ENCODE data around the gene NME3.

NME3 gene

DNA sequence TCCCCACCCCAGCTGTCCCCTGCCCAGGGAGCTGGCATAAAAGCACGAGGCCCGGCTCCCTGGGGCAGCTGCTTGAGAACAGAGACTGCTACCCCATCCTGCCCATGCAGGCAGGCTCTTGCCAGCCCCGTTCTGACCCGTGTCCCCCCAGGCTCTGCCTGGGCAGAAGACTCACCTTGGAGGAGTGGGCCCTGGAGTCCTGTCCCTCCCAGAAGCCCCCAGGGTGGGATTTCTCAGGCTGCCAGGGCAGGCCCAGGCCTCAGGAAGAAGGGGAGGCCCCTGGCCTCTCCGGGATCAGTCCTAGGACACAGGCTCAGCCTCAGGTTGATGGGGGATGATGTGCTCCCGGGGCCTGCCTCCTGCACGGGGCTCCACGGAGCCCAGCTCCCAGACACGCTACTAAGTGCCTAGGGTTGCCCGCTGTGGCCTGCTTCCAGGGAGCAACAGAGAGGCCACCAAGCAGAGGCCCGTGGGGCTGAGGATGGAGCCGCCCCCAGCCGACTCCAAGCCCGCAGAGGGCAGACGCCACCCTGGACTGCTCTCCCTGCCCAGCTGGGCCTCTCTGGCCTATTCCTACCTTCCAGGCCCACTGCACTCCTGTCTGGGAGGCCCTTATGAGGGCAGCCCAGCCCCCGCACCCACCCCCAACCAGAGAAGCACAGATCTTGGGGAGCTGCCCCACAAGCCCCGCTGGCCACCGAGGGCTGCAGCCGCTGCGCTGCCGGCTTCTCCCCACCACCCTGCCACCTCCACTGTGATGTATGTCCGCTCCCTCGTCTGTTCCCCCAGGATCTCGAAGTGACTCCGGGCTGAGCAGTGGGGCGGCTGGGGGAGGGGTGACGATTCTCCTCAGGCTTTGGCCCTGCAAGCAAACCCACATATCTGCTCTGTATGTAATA is 1.7 kb downstream of the NME3 start:
- TF ChIP-seq, protein P1, sequence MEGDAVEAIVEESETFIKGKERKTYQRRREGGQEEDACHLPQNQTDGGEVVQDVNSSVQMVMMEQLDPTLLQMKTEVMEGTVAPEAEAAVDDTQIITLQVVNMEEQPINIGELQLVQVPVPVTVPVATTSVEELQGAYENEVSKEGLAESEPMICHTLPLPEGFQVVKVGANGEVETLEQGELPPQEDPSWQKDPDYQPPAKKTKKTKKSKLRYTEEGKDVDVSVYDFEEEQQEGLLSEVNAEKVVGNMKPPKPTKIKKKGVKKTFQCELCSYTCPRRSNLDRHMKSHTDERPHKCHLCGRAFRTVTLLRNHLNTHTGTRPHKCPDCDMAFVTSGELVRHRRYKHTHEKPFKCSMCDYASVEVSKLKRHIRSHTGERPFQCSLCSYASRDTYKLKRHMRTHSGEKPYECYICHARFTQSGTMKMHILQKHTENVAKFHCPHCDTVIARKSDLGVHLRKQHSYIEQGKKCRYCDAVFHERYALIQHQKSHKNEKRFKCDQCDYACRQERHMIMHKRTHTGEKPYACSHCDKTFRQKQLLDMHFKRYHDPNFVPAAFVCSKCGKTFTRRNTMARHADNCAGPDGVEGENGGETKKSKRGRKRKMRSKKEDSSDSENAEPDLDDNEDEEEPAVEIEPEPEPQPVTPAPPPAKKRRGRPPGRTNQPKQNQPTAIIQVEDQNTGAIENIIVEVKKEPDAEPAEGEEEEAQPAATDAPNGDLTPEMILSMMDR (IDR thresholded peaks at IDR 0.05; ENCODE audit: low read depth, low read length), result no peak
- no peak for DNase-seq (ENCODE audit: low read depth, low spot score)
- in situ Hi-C loops (cut with HindIII; ENCODE audit: low sequenced_read_pairs), result no loop called here
- H3K4me3 ChIP-seq (ENCODE audit: low read depth, low read length), result no peak overlapping the region

DNA sequence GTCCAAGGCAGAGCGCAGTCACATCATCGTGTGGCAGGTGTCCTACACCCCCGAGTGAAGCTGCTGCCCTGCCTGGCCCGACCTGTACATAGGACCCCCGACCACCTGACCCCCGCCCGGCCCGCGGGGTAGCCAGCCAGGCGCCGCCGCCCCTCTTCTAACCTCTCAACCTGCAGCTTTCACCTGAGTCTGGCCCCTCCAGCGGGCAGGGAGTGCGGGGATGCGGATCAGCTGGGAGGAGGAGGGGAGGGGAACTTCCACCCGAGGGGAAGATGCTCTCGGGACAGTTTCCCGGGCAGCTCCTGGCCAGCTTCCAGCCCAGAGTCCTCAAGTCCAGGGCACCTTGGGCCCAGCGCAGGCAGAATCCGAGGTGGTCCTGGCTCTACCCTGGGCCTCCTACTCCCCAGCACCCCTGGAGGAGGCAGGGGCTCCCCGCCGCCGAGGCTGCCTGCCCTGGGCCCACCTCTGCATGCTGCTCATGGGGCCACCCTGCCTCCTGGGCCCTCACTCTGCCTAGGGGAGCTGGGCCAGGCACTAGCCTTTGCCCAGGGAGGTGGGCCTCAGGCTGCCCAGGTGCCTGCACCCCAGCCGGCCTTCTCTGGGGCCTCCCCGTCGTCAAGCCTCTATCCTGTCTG is 2.5 kb downstream of the NME3 start:
- in situ Hi-C loops (cut with HindIII; ENCODE audit: low sequenced_read_pairs), result no loop called here

DNA sequence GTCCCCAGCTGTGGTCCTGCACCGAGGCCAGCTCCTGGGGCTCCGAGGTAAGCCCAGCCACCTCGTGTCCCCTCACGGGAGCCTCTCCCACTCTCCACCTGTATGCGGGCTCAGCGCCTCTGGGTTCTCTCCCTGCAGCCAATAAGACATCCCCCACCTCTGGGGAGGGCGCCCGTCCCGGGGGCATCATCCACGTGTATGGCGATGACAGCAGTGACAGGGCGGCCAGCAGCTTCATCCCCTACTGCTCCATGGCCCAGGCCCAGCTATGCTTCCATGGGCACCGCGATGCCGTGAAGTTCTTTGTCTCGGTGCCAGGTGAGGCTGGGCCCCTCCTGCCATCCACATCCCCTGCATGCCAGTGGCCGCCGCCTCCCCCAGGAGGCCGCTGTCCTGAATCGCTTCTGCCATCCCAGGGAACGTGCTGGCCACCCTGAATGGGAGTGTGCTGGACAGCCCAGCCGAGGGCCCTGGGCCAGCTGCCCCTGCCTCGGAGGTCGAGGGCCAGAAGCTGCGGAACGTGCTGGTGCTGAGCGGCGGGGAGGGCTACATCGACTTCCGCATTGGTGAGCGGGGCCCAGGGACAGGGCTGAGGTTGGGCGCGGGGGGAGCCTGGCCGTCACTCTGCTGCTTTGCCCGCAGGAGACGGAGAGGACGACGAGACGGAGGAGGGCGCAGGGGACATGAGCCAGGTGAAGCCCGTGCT is 3.1 kb downstream of the NME3 start:
- in situ Hi-C loops (cut with HindIII; ENCODE audit: low sequenced_read_pairs), result no loop called here
- no peak for DNase-seq (ENCODE audit: low read depth, low spot score)
- TF ChIP-seq, protein P1 (IDR thresholded peaks at IDR 0.05; ENCODE audit: low read depth, low read length), result no peak
- H3K4me3 ChIP-seq (ENCODE audit: low read depth, low read length), result no peak overlapping the region

More for the DNA sequence above, 2.5 kb downstream of the NME3 start:
- H3K4me3 ChIP-seq (ENCODE audit: low read depth, low read length), result no peak overlapping the region
- TF ChIP-seq, protein P1 (IDR thresholded peaks at IDR 0.05; ENCODE audit: low read depth, low read length), result no peak
- DNase-seq (ENCODE audit: low read depth, low spot score), result no peak

DNA sequence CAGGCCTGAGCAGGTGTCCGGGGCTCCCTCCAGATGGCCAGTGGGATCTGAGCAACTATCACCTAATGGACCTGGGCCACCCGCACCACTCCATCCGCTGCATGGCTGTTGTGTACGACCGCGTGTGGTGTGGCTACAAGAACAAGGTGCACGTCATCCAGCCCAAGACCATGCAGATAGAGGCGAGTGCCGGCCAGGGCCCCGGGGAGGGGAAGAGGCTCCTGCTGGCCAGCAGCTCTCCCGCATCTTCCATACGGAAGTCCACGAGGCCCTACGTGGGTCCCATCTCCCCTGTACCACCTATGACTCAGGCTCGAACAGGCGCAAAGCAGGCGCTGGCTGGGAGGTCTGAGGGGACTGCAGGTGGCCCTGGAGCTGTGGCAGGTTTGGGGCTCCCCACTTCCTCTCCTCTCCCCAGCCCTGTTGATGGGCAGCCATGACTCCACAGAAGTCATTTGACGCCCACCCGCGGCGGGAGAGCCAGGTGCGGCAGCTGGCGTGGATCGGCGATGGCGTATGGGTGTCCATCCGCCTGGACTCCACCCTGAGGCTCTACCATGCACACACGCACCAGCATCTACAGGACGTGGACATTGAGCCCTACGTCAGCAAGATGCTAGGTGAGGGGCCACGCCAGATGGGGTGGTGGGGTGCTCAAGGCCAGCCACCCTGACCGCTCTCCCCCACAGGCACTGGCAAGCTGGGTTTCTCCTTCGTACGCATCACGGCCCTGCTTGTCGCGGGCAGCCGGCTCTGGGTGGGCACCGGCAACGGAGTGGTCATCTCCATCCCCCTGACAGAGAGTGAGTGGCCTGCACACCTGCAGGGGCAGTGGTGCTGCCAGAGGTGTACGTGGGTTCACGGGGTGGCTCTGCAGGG is 4.0 kb downstream of the NME3 start:
- DNase-seq (ENCODE audit: low read depth, low spot score), result no peak
- TF ChIP-seq, protein P1 (IDR thresholded peaks at IDR 0.05; ENCODE audit: low read depth, low read length), result no peak
- H3K4me3 ChIP-seq (ENCODE audit: low read depth, low read length), result no peak overlapping the region
- in situ Hi-C loops (cut with HindIII; ENCODE audit: low sequenced_read_pairs), result no loop called here

DNA sequence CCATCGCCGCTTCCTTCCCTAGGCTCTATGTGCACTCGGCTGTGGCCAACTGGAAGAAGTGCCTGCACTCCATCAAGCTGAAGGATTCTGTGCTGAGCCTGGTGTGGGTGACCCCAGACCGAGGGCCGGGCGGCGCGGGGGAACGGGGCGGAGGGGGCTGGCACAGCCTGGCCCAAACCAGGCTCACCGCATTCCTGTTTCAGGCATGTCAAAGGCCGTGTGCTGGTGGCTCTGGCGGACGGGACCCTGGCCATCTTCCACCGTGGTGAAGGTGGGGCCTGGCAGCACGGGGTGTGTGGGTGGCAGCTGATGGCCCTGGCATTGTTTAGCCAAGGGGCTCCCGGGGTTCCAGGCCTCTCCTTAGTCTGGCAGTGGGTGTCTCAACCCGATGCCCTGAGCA is 4.6 kb downstream of the NME3 start:
- no peak for DNase-seq (ENCODE audit: low read depth, low spot score)
- in situ Hi-C loops (cut with HindIII; ENCODE audit: low sequenced_read_pairs), result no loop called here
- no peak overlapping the region for H3K4me3 ChIP-seq (ENCODE audit: low read depth, low read length)
- TF ChIP-seq, protein P1 (IDR thresholded peaks at IDR 0.05; ENCODE audit: low read depth, low read length), result no peak

DNA sequence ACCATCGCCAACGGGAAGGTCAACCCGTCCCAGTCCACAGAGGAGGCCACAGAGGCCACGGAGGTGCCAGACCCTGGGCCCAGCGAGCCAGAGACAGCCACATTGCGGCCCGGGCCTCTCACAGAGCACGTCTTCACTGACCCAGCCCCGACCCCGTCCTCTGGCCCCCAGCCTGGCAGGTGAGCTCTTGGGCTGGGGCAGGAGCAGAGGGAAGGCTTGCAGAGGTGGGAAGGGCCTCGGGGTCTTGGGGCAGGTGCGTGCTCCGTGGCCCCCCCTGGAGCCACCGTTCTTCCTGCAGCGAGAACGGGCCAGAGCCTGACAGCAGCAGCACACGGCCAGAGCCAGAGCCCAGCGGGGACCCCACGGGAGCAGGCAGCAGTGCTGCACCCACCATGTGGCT is 5.1 kb downstream of the NME3 start:
- TF ChIP-seq, protein P1 (IDR thresholded peaks at IDR 0.05; ENCODE audit: low read depth, low read length), result no peak
- in situ Hi-C loops (cut with HindIII; ENCODE audit: low sequenced_read_pairs), result no loop called here
- no peak overlapping the region for H3K4me3 ChIP-seq (ENCODE audit: low read depth, low read length)
- DNase-seq (ENCODE audit: low read depth, low spot score), result no peak
